Anterior cingulate cortex (tissue), 58 donors: ENCODE data around the gene MELTF.

Source experiments
- DNase-seq, 58 donors: peaks; one replicate each; lab custom pipeline; 2025; lab: John Stamatoyannopoulos, UW

MELTF gene

GRCh38 chr3:196996454-196997265 lies 33.0 kb downstream of the MELTF start:
- peak in 3 of 58 donors; percentile 10 to 18 (median 11) for DNase-seq

GRCh38 chr3:196995646-196996355 lies 33.8 kb downstream of the MELTF start:
- DNase-seq, result peak in 18 of 58 donors; percentile 16 to 59 (median 36)

- no peak for DNase-seq
These were observed 34.6 kb downstream of the MELTF start for GRCh38 chr3:196995027-196995426.

- DNase-seq, result no peak
These were observed 35.6 kb downstream of the MELTF start for GRCh38 chr3:196994056-196994455.

GRCh38 chr3:196992461-196993065 lies 37.1 kb downstream of the MELTF start:
- DNase-seq, result no peak

- DNase-seq, result peak in 20 of 58 donors; percentile 11 to 75 (median 38)
These were observed 37.8 kb downstream of the MELTF start for GRCh38 chr3:196991581-196992460.

- no peak for DNase-seq
These were observed 39.0 kb downstream of the MELTF start for GRCh38 chr3:196990601-196991007.

- DNase-seq, result no peak
These were observed 39.8 kb downstream of the MELTF start for GRCh38 chr3:196989721-196990262.

GRCh38 chr3:196988241-196989029 lies 41.2 kb downstream of the MELTF start:
- DNase-seq, result no peak

- DNase-seq, result no peak
These were observed 42.6 kb downstream of the MELTF start for GRCh38 chr3:196987022-196987421.

GRCh38 chr3:196985954-196986885 lies 43.4 kb downstream of the MELTF start:
- no peak for DNase-seq

- DNase-seq, result no peak
These were observed 44.3 kb downstream of the MELTF start for GRCh38 chr3:196985298-196985697.

GRCh38 chr3:196983186-196983585 lies 46.4 kb downstream of the MELTF start:
- DNase-seq, result no peak

GRCh38 chr3:196981657-196982056 lies 48.0 kb downstream of the MELTF start:
- no peak for DNase-seq

GRCh38 chr3:196979545-196979944 lies 50.1 kb downstream of the MELTF start:
- DNase-seq, result no peak

- DNase-seq, result no peak
These were observed 52.7 kb downstream of the MELTF start for GRCh38 chr3:196976941-196977340.

- DNase-seq, result no peak
These were observed 54.3 kb downstream of the MELTF start for GRCh38 chr3:196975349-196975748.

- no peak for DNase-seq
These were observed 55.0 kb downstream of the MELTF start for GRCh38 chr3:196974661-196975060.
